GM19035 (cell line): Measurements from ENCODE around the gene PITPNB.

Source experiments
- ATAC-seq: cut with Tn5 transposase; IDR thresholded peaks from one replicate; pipeline ENCODE4 v1.9.1; 2021; ENCODE audit not compliant: unreplicated experiment

The PITPNB gene

GRCh38 chr22:27863001-27863400, 56.1 kb downstream of the PITPNB start:
- ATAC-seq, result no peak

GRCh38 chr22:27859336-27859735, 59.7 kb downstream of the PITPNB start:
- ATAC-seq, result no peak

- no peak for ATAC-seq
These were observed 60.4 kb downstream of the PITPNB start for GRCh38 chr22:27858626-27859025.

GRCh38 chr22:27857443-27857842, 61.6 kb downstream of the PITPNB start:
- ATAC-seq, result no peak

- ATAC-seq, result no peak
These were observed 62.7 kb downstream of the PITPNB start for GRCh38 chr22:27856386-27856785.

- no peak for ATAC-seq
These were observed 65.6 kb downstream of the PITPNB start for GRCh38 chr22:27853424-27853823.

- ATAC-seq, result no peak
These were observed 66.9 kb downstream of the PITPNB start for GRCh38 chr22:27851974-27852746.

GRCh38 chr22:27850000-27850521, 69.0 kb downstream of the PITPNB start:
- ATAC-seq, result no peak

- ATAC-seq, result no peak
These were observed 71.1 kb downstream of the PITPNB start for GRCh38 chr22:27848005-27848404.

GRCh38 chr22:27846910-27847309, 72.1 kb downstream of the PITPNB start:
- ATAC-seq, result no peak

- ATAC-seq, result no peak
These were observed 72.8 kb downstream of the PITPNB start for GRCh38 chr22:27846248-27846757.

GRCh38 chr22:27845644-27846043, 73.4 kb downstream of the PITPNB start:
- no peak for ATAC-seq

GRCh38 chr22:27844656-27845591, 74.1 kb downstream of the PITPNB start:
- no peak for ATAC-seq

GRCh38 chr22:27844256-27844655, 74.8 kb downstream of the PITPNB start:
- ATAC-seq, result no peak

GRCh38 chr22:27843441-27843840, 75.6 kb downstream of the PITPNB start:
- no peak for ATAC-seq

- no peak for ATAC-seq
These were observed 76.2 kb downstream of the PITPNB start for GRCh38 chr22:27842669-27843431.

GRCh38 chr22:27842201-27842600, 76.9 kb downstream of the PITPNB start:
- no peak for ATAC-seq

- no peak for ATAC-seq
These were observed 78.6 kb downstream of the PITPNB start for GRCh38 chr22:27840436-27840835.

GRCh38 chr22:27839057-27839660, 79.9 kb downstream of the PITPNB start:
- no peak for ATAC-seq

- ATAC-seq, result no peak
These were observed 82.9 kb downstream of the PITPNB start for GRCh38 chr22:27836181-27836580.
